Heart left ventricle (tissue), 16 donors: ENCODE data around the gene RAG1. TPM values are rescaled to one million over a fixed set of nuclear protein-coding genes. Genes with fewer than 3 reads are reported as not detected.

ENCODE experiments used
- ATAC-seq, 4 donors: fragments of 200-7000 bp; cut with Tn5 transposase; one replicate each; pipeline ENCODE4 v1.9.1; 2020 to 2022; ENCODE audit warnings: moderate library complexity in 4 of 4, mild to moderate bottlenecking in 3 of 4, moderate number of reproducible peaks in 1 of 4
- DNase-seq, 5 donors: peaks; one replicate each; pipeline ENCODE4 v3.0.0-alpha.2; 2020
- H3K27ac ChIP-seq, 12 donors: fragments of 200-600 bp; sonication (generic) in 4 of 12; one replicate each; pipeline versions ENCODE4 v1.5.0 to v1.8.0; 2016 to 2022; ENCODE audit warnings: mild to moderate bottlenecking in 2 of 12
- H3K27me3 ChIP-seq, 9 donors: fragments of 200-600 bp; sonication (generic) in 2 of 9; one replicate each; pipeline versions ENCODE4 v1.5.1 to v1.8.0; 2016 to 2022; ENCODE audit warnings: mild to moderate bottlenecking in 3 of 9
- H3K36me3 ChIP-seq, 9 donors: fragments of 200-600 bp; sonication (generic) in 2 of 9; one replicate each; pipeline versions ENCODE4 v1.5.0 to v1.8.0; 2018 to 2022; ENCODE audit warnings: mild to moderate bottlenecking in 2 of 9
- H3K4me1 ChIP-seq, 12 donors: fragments of 200-600 bp; sonication (generic) in 4 of 12; one replicate each; pipeline versions ENCODE4 v1.5.0 to v1.8.0; 2016 to 2022; ENCODE audit warnings: mild to moderate bottlenecking in 3 of 12
- H3K4me3 ChIP-seq, 12 donors: fragments of 200-600 bp; sonication (generic) in 4 of 12; one replicate each; pipeline versions ENCODE4 v1.5.0 to v1.8.0; 2017 to 2022; ENCODE audit warnings: mild to moderate bottlenecking in 9 of 12, moderate library complexity in 4 of 12
- H3K9me3 ChIP-seq, 12 donors: fragments of 200-600 bp; sonication (generic) in 4 of 12; one replicate each; pipeline versions ENCODE4 v1.5.0 to v1.8.0; 2016 to 2022; ENCODE audit warnings: mild to moderate bottlenecking in 1 of 12
- CTCF ChIP-seq, 12 donors: fragments of 200-600 bp; sonication (generic) in 4 of 12; IDR thresholded peaks; one replicate each; pipeline versions ENCODE4 v1.5.0 to v1.8.0; 2018 to 2022; ENCODE audit warnings: antibody characterized with exemption in 12 of 12, mild to moderate bottlenecking in 5 of 12
- POLR2A ChIP-seq, 2 donors: fragments of 450-650 bp; IDR thresholded peaks; one replicate each; pipeline ENCODE4 v1.6.1; 2017; ENCODE audit warnings: antibody characterized with exemption in 2 of 2, mild to moderate bottlenecking in 2 of 2, moderate library complexity in 2 of 2
- WGBS, 4 donors: extraction: QIAGEN DNeasy Blood & Tissue Kit in 2 of 4; methylation state at CpG; one replicate each; pipeline versions ENCODE4 v1.1.5 to v1.1.7; 2013 to 2018; 5-methylcytosine and 5-hydroxymethylcytosine counted together
- intact Hi-C, 10 donors: fragments of 100-400 bp; cut with DNase I; formaldehyde crosslinking; loops; one replicate each; pipeline versions ENCODE4 v1.11.1 to v1.14.2; 2022
- polyA plus RNA-seq, 2 donors: library from polyadenylated mRNA; stranded (reverse); fragments of 200-250 nt; gene quantifications; one replicate each; pipeline ENCODE4 v1.2.3, GENCODE V29; 2013
- total RNA-seq, 9 donors: library from RNA; depleted of rRNA in 2 of 9; stranded (reverse); fragments of >200 nt in 2 of 9; fragmentation: NEBNext Ultra II Directional in 3 of 9; extraction: Animal tissue kit (Norgen Biotek cat#: 25700) in 3 of 9; gene quantifications; one replicate each; pipeline versions ENCODE4 v1.1.0 to v1.2.4, GENCODE V29; 2016 to 2023
- donor health status: ischemic (EF 13 %, LVEDD 7.1; RV severe dilation, severe dysfunction).
- donor health status: healthy with polysubstance abuse.
- donor health status: DM: no; HTN: yes; CAD: no.
- donor health status: DM: no; HTN: no; CAD: no.
- donor health status: ischemic (EF 25% LVEDD 6.9; RV normal size, moderate dysfunction).
- donor health status: ischemic (EF 25% LVEDD 5.7; RV mildly dilated, moderate dysfunction).
- donor health status: healthy.
- donor health status: DM: yes; HTN: yes; CAD: no.
- donor health status: ischemic (EF 35%, LVEDD 5.7; RV mildly dilated, moderate dysfunction).
- donor health status: nonischemic (EF 11% LVEDD 7.7; RV severe dilation, severe dysfunction).
- donor health status: DM: yes; HTN: yes; CAD: no.
- donor health status: PGD.
- donor health status: ischemic (EF 29% LVEDD 5.4; RV normal size, mild dysfunction).
- donor health status: nonischemic (EF 23%, LVEDD 6.1; RV moderate dilation, normal function).

Gene RAG1
- total and polyA plus RNA-seq, 11 donors = 0.44 to 2.6 (median 1.1) TPM

GRCh38 chr11:36558571-36559413, 9.0 kb upstream of the RAG1 start:
- TF ChIP-seq CTCF (IDR thresholded peaks at IDR 0.05) = no peak
- no peak for TF ChIP-seq POLR2A (IDR thresholded peaks at IDR 0.05)
- WGBS, 4 donors = 70 to 74% (median 73%) methylated on average over 4 of the region's 4 CpGs
- Histone ChIP-seq H3K4me1 (peaks cover 0 to 7% (median 0%) of the 10 kb centered on the region in 12 donors), H3K36me3 (no peaks in the 10 kb centered on the region), H3K4me3 (no peak overlapping the region), H3K27ac (peak overlapping the region in 1 of 12 donors; percentile 32), H3K9me3 (peaks cover 0 to 15% (median 3%) of the 10 kb centered on the region in 12 donors), H3K27me3 (no peaks in the 10 kb centered on the region)
- DNase-seq = no peak
- ATAC-seq = no peak
- intact Hi-C loops = no loop called here

GRCh38 chr11:36564376-36565030, 3.3 kb upstream of the RAG1 start:
- Histone ChIP-seq H3K27me3 (peaks cover 0 to 3% (median 0%) of the 10 kb centered on the region in 9 donors), H3K4me1 (peaks cover 0 to 7% (median 0%) of the 10 kb centered on the region in 12 donors), H3K36me3 (no peaks in the 10 kb centered on the region), H3K27ac (no peak overlapping the region), H3K9me3 (peaks cover 0 to 5% (median 0%) of the 10 kb centered on the region in 12 donors), H3K4me3 (peak overlapping the region in 10 of 12 donors; percentile 11 to 55 (median 46))
- WGBS, 4 donors = 5 to 19% (median 14%) methylated on average over 15 of the region's 15 CpGs
- ATAC-seq = peak; percentile 58 to 87 (median 76)
- peak; percentile 39 to 83 (median 70) for TF ChIP-seq CTCF (IDR thresholded peaks at IDR 0.05)
- TF ChIP-seq POLR2A (IDR thresholded peaks at IDR 0.05) = no peak
- peak in 4 of 5 donors; percentile 25 to 54 (median 40) for DNase-seq
- intact Hi-C loops = loop anchor here (1.0 to 10.0 kb wide), 7 partner anchors 58 to 183 kb away; no protein-coding TSS in a partner anchor

- ATAC-seq (no peak), DNase-seq (no peak)
- intact Hi-C loops = loop anchor here in 7 of 10 donors (5.0 to 10.0 kb wide), 5 partner anchors 57 to 182 kb away; no protein-coding TSS in a partner anchor
- peaks cover 0 to 3% (median 0%) of the 10 kb centered on the region in 9 donors for H3K27me3 ChIP-seq
- 56 to 66% (median 57%) methylated on average over 6 of the region's 6 CpGs for WGBS, 4 donors
- H3K9me3 ChIP-seq = no peaks in the 10 kb centered on the region
- H3K36me3 ChIP-seq = no peaks in the 10 kb centered on the region
- H3K27ac ChIP-seq = no peak overlapping the region
- H3K4me3 ChIP-seq = peak overlapping the region in 8 of 12 donors; percentile 25 to 55 (median 48)
- H3K4me1 ChIP-seq = peaks cover 0 to 7% (median 0%) of the 10 kb centered on the region in 12 donors
- TF ChIP-seq POLR2A (IDR thresholded peaks at IDR 0.05) (no peak), CTCF (IDR thresholded peaks at IDR 0.05) (no peak)
Observed at GRCh38 chr11:36565031-36565610, 2.7 kb upstream of the RAG1 start.
